GM12864 (cell line): ENCODE data around the gene MYO7B.

Source experiments
- DNase-seq: peaks from one replicate; pipeline ENCODE4 v3.0.0-alpha.2; 2011; ENCODE audit warnings: low read depth
- H3K4me3 ChIP-seq: 2 replicates; pipeline ENCODE4 v1.5.1; 2011; ENCODE audit warnings: mild to moderate bottlenecking, low read depth, low read length, control low read depth
- CTCF ChIP-seq: IDR thresholded peaks from 2 replicates; pipeline ENCODE4 v1.5.1; 2011; ENCODE audit warnings: low read depth, mild to moderate bottlenecking, moderate library complexity, low read length, control low read depth, inconsistent platforms; ENCODE audit errors: missing control alignments

Gene MYO7B

GRCh38 chr2:127639111-127639474, 103.6 kb downstream of the MYO7B start:
- no peak for DNase-seq
- no peak overlapping the region for H3K4me3 ChIP-seq
- TF ChIP-seq CTCF, result no peak

- DNase-seq, result no peak
- H3K4me3 ChIP-seq, result no peak overlapping the region
- no peak for TF ChIP-seq CTCF
Observed at GRCh38 chr2:127640082-127641072, 104.9 kb downstream of the MYO7B start.

- TF ChIP-seq CTCF, result no peak
- DNase-seq, result no peak
- H3K4me3 ChIP-seq, result no peak overlapping the region
Observed at GRCh38 chr2:127641133-127641532, 105.7 kb downstream of the MYO7B start.

GRCh38 chr2:127641846-127642507, 106.5 kb downstream of the MYO7B start:
- DNase-seq, result no peak
- H3K4me3 ChIP-seq, result no peak overlapping the region
- no peak for TF ChIP-seq CTCF

- no peak for TF ChIP-seq CTCF
- DNase-seq, result no peak
- no peak overlapping the region for H3K4me3 ChIP-seq
Observed at GRCh38 chr2:127642706-127643438, 107.4 kb downstream of the MYO7B start.

GRCh38 chr2:127643439-127644065, 108.1 kb downstream of the MYO7B start:
- DNase-seq, result no peak
- no peak overlapping the region for H3K4me3 ChIP-seq
- no peak for TF ChIP-seq CTCF
